Mammary epithelial cell (primary cell): ENCODE measurements around the gene HTT-AS.

Experiments
- CTCF ChIP-seq, 2 donors: IDR thresholded peaks in 1 of 2; conservative IDR thresholded peaks in 1 of 2; 2 replicates each; pipeline ENCODE4 v1.5.1; 2011 to 2012; ENCODE audit warnings: inconsistent platforms in 2 of 2, low read length in 2 of 2, mild to moderate bottlenecking in 2 of 2, control low read depth in 1 of 2, low read depth in 1 of 2; ENCODE audit not compliant: insufficient read depth in 1 of 2; ENCODE audit errors: extremely low read depth in 1 of 2
- EZH2 ChIP-seq: IDR thresholded peaks from 2 replicates; pipeline ENCODE4 v1.6.1; 2012; ENCODE audit warnings: low read length, inconsistent platforms, borderline replicate concordance

DNA sequence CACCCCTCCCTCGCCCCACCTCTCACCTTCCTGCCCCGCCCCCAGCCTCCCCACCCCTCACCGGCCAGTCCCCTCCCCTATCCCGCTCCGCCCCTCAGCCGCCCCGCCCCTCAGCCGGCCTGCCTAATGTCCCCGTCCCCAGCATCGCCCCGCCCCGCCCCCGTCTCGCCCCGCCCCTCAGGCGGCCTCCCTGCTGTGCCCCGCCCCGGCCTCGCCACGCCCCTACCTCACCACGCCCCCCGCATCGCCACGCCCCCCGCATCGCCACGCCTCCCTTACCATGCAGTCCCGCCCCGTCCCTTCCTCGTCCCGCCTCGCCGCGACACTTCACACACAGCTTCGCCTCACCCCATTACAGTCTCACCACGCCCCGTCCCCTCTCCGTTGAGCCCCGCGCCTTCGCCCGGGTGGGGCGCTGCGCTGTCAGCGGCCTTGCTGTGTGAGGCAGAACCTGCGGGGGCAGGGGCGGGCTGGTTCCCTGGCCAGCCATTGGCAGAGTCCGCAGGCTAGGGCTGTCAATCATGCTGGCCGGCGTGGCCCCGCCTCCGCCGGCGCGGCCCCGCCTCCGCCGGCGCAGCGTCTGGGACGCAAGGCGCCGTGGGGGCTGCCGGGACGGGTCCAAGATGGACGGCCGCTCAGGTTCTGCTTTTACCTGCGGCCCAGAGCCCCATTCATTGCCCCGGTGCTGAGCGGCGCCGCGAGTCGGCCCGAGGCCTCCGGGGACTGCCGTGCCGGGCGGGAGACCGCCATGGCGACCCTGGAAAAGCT lies at the start of gene HTT-AS, which contains the start of gene HTT:
- TF ChIP-seq CTCF (conservative IDR thresholded peaks at IDR 0.05 in 1 of 2, IDR thresholded peaks at IDR 0.05 in 1 of 2; ENCODE audit: extremely low read depth in 1 of 2, insufficient read depth in 1 of 2, low read depth in 1 of 2, low read length in 2 of 2) (no peak), EZH2 (no peak)
